ENCODE data around the gene OR2H2.
A peak's percentile ranks its signal among the peaks of the same experiment; 100 is the strongest.

- TF ChIP-seq POLR2A (IDR thresholded peaks at IDR 0.05) (no peak), CTCF (IDR thresholded peaks at IDR 0.05) (peak; percentile 83 to 94 (median 86)), POLR2AphosphoS5 (IDR thresholded peaks at IDR 0.05) (no peak), EP300 (IDR thresholded peaks at IDR 0.05) (no peak)
Observed at GRCh38 chr6:29589423-29590048, 4.6 kb downstream of the OR2H2 start.
